ENCODE measurements around the gene C1orf74.

- TF ChIP-seq CTCF (IDR thresholded peaks at IDR 0.05): no peak
- TF ChIP-seq POLR2A (IDR thresholded peaks at IDR 0.05): no peak
Observed at GRCh38 chr1:209830722-209831121, 46.4 kb upstream of the C1orf74 start.
